Renal cortical epithelial cell (primary cell): Measurements from ENCODE around the gene DIPK1A. TPM values are rescaled to one million over a fixed set of nuclear protein-coding genes. Genes with fewer than 3 reads are reported as not detected.

Source experiments
- DNase-seq: peaks from one replicate; pipeline ENCODE4 v3.0.0-alpha.2; 2011; ENCODE audit warnings: low read depth
- total RNA-seq: library from RNA; depleted of rRNA; stranded (reverse); fragments of >200 nt; gene quantifications from 2 replicates; pipeline ENCODE4 v1.2.3, GENCODE V29; 2014

DIPK1A gene
- total RNA-seq, 1 donor from 2014 or later, result 7.1 TPM

GRCh38 chr1:92953491-92953890 is 7.8 kb downstream of the DIPK1A start:
- DNase-seq, result no peak

GRCh38 chr1:92952714-92953113 is 8.5 kb downstream of the DIPK1A start:
- DNase-seq, result no peak

- peak; percentile 60 for DNase-seq
These were observed 10.1 kb downstream of the DIPK1A start for GRCh38 chr1:92951141-92951582.

GRCh38 chr1:92949937-92950817 is 11.1 kb downstream of the DIPK1A start:
- DNase-seq, result peak; percentile 43

- no peak for DNase-seq
These were observed 13.2 kb downstream of the DIPK1A start for GRCh38 chr1:92948071-92948470.

- DNase-seq, result no peak
These were observed 15.5 kb downstream of the DIPK1A start for GRCh38 chr1:92945748-92946270.

- DNase-seq, result no peak
These were observed 16.1 kb downstream of the DIPK1A start for GRCh38 chr1:92944901-92945747.

- no peak for DNase-seq
These were observed 17.8 kb downstream of the DIPK1A start for GRCh38 chr1:92943502-92943847.

- no peak for DNase-seq
These were observed 20.7 kb downstream of the DIPK1A start for GRCh38 chr1:92940541-92940940.

- DNase-seq, result no peak
These were observed 23.5 kb downstream of the DIPK1A start for GRCh38 chr1:92937731-92938130.

- DNase-seq, result no peak
These were observed 24.4 kb downstream of the DIPK1A start for GRCh38 chr1:92936865-92937264.

- DNase-seq, result peak; percentile 45
These were observed 26.6 kb downstream of the DIPK1A start for GRCh38 chr1:92934395-92935378.

- no peak for DNase-seq
These were observed 27.8 kb downstream of the DIPK1A start for GRCh38 chr1:92933459-92933858.

GRCh38 chr1:92931691-92932090 is 29.6 kb downstream of the DIPK1A start:
- DNase-seq, result no peak

GRCh38 chr1:92929461-92929860 is 31.8 kb downstream of the DIPK1A start:
- no peak for DNase-seq

- no peak for DNase-seq
These were observed 33.4 kb downstream of the DIPK1A start for GRCh38 chr1:92927870-92928269.

GRCh38 chr1:92926873-92927272 is 34.4 kb downstream of the DIPK1A start:
- no peak for DNase-seq

- no peak for DNase-seq
These were observed 36.8 kb downstream of the DIPK1A start for GRCh38 chr1:92924501-92924900.

GRCh38 chr1:92923664-92924063 is 37.6 kb downstream of the DIPK1A start:
- DNase-seq, result no peak

- DNase-seq, result peak; percentile 80
These were observed 38.8 kb downstream of the DIPK1A start for GRCh38 chr1:92922356-92923035.
